ENCODE results near the gene CERS1.

CERS1 gene

GRCh38 chr19:18833849-18834643 lies 61.9 kb downstream of the CERS1 start:
- FAIRE-seq: no peak

GRCh38 chr19:18833141-18833476 lies 62.8 kb downstream of the CERS1 start:
- FAIRE-seq: no peak

GRCh38 chr19:18832306-18833140 lies 63.4 kb downstream of the CERS1 start:
- FAIRE-seq: no peak

GRCh38 chr19:18831524-18832305 lies 64.2 kb downstream of the CERS1 start, which contains the start of gene UPF1:
TSS of gene UPF1 (plus strand) at chr19:18831959. CDS start at chr19:18832210, 251 bp downstream.
- no peak for FAIRE-seq

GRCh38 chr19:18830488-18830887 lies 65.5 kb downstream of the CERS1 start:
- FAIRE-seq: no peak

GRCh38 chr19:18828786-18829185 lies 67.2 kb downstream of the CERS1 start:
- FAIRE-seq: no peak
